ENCODE data around the gene CDH7.

DNA sequence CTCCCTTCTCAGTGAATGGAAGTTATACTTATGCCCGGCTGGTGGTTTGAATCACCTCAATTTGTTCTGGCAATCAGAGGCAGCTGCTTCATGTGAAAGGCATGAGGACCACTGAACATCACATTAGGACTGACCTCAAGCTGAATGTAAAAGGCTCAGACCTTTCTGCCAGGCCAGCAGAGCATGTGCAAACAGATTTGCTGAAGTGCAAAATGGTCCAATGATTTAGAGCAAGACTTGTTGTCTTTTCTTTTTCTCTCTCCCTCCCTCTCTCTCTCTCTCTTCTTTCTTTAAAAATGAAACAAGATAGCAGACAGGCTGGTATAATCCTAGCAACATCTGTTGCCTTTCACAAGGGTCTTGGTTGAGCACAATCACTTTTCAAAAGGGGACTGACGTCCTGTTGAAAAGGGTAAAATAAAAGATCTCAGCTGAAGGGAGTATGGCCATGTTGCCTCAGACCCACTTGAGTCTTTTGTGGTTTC, 13.3 kb upstream of the CDH7 start:
- TF ChIP-seq, protein P1, sequence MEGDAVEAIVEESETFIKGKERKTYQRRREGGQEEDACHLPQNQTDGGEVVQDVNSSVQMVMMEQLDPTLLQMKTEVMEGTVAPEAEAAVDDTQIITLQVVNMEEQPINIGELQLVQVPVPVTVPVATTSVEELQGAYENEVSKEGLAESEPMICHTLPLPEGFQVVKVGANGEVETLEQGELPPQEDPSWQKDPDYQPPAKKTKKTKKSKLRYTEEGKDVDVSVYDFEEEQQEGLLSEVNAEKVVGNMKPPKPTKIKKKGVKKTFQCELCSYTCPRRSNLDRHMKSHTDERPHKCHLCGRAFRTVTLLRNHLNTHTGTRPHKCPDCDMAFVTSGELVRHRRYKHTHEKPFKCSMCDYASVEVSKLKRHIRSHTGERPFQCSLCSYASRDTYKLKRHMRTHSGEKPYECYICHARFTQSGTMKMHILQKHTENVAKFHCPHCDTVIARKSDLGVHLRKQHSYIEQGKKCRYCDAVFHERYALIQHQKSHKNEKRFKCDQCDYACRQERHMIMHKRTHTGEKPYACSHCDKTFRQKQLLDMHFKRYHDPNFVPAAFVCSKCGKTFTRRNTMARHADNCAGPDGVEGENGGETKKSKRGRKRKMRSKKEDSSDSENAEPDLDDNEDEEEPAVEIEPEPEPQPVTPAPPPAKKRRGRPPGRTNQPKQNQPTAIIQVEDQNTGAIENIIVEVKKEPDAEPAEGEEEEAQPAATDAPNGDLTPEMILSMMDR (conservative IDR thresholded peaks at IDR 0.05; ENCODE audit: low read length) = no peak
- TF ChIP-seq EZH2phosphoT487 (IDR thresholded peaks at IDR 0.05; ENCODE audit: borderline replicate concordance) = no peak

Measured in Loucy (cell line).